ENCODE measurements around the gene CCDC78.
A peak's percentile ranks its signal among the peaks of the same experiment; 100 is the strongest.

The CCDC78 gene

GRCh38 chr16:727291-727977 is 1.2 kb upstream of the CCDC78 start:
- no peaks in the 10 kb centered on the region for H3K9me3 Mint-ChIP-seq
- intact Hi-C loops (cut with micrococcal nuclease) = no loop called here
- no peak overlapping the region for H3K27ac Mint-ChIP-seq
- peak overlapping the region; percentile 64 for H3K4me3 Mint-ChIP-seq
- H3K4me1 Mint-ChIP-seq (ENCODE audit: low read depth) = peaks cover 13% of the 10 kb centered on the region
- peaks cover 31% of the 10 kb centered on the region for H3K27me3 Mint-ChIP-seq
- H3K36me3 Mint-ChIP-seq (ENCODE audit: low read depth) = peaks cover 35% of the 10 kb centered on the region

DNA sequence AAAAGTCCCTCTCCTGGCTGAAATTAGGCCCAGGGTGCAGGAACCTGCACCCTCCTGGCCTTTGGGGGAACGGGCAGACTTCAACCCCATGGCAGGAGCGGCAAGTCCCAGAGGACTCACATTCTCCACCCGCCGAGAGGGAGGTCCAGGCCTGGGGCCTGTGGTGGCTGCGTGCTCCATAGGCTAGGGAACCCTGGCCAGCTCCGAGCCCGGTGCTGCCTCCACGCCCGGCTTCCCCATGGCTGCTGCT is 130 bp downstream of the CCDC78 start:
- intact Hi-C loops (cut with micrococcal nuclease) = no loop called here
- H3K4me1 Mint-ChIP-seq (ENCODE audit: low read depth) = peaks cover 21% of the 10 kb centered on the region
- peak overlapping the region; percentile 73 for H3K4me3 Mint-ChIP-seq
- H3K36me3 Mint-ChIP-seq (ENCODE audit: low read depth) = peaks cover 25% of the 10 kb centered on the region
- H3K27me3 Mint-ChIP-seq = peaks cover 31% of the 10 kb centered on the region
- no peak overlapping the region for H3K27ac Mint-ChIP-seq
- no peaks in the 10 kb centered on the region for H3K9me3 Mint-ChIP-seq

- intact Hi-C loops (cut with micrococcal nuclease) = no loop called here
- Mint-ChIP-seq H3K27ac (no peak overlapping the region), H3K4me3 (no peak overlapping the region), H3K27me3 (peaks cover 31% of the 10 kb centered on the region), H3K9me3 (no peaks in the 10 kb centered on the region), H3K4me1 (ENCODE audit: low read depth) (peaks cover 21% of the 10 kb centered on the region), H3K36me3 (ENCODE audit: low read depth) (peaks cover 25% of the 10 kb centered on the region)
Measured at GRCh38 chr16:725463-726187, 618 bp downstream of the CCDC78 start.

DNA sequence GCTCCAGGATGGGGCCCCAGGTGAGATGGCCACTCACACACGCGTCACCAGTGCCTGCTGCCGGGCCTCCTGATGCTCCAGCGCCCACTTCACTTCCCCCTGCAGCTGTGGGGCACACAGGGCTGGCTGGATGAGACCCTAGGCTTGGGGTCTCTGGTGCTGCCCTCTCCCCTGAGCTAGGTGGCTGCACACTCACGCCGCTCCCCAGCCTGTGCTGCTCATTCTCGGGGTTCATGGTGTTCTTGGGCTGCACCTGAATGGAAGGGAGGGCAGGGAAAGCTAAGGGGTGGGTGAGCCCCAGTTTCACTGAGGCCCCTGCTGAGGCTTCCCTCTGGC is 1.2 kb downstream of the CCDC78 start:
- peaks cover 24% of the 10 kb centered on the region for H3K36me3 Mint-ChIP-seq (ENCODE audit: low read depth)
- peaks cover 27% of the 10 kb centered on the region for H3K4me1 Mint-ChIP-seq (ENCODE audit: low read depth)
- intact Hi-C loops (cut with micrococcal nuclease) = no loop called here
- peaks cover 31% of the 10 kb centered on the region for H3K27me3 Mint-ChIP-seq
- H3K4me3 Mint-ChIP-seq = no peak overlapping the region
- no peaks in the 10 kb centered on the region for H3K9me3 Mint-ChIP-seq
- no peak overlapping the region for H3K27ac Mint-ChIP-seq

DNA sequence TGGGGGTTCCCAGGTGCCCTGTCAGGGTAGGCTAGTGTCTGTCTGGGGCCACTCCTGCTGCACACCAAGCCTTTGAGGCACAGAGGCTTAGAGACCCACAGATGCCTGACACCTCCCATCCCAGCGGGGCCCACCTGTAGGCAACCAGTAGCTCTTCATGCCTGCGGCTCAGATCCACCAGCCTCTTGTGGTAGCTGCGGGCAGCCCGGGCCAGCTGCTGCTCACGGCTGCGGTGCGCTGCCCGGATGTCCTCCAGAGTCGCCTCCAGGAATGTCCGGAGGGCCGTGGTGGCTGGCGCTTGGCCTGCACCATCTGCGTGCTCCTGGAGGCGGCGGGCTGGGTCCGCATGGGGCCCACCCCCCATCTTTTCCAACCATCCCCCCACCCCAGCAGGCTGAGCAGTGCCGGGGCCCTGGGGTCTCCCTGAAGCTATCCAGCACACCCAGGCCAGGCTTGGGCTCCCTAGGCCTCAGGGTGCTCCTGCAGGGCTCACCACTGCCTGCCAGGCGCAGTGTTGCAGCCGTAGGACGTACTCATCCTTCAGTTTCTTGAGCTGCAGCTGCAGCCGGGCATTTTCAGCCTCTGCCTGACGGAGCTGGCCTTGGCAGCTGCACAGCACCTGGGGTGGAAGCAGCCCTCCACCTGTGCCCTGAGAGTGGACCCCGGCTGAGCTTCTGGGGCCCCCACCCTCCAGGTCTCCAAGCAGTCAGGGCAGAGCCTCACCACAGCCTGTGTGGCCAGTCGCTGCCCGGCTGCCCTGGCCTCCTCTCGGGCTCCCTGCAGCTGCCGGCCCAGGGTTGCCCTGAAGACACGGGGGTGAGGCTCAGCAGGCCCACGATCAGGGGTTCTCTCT is 1.8 kb downstream of the CCDC78 start:
- peaks cover 32% of the 10 kb centered on the region for H3K4me1 Mint-ChIP-seq (ENCODE audit: low read depth)
- H3K9me3 Mint-ChIP-seq = no peaks in the 10 kb centered on the region
- no peak overlapping the region for H3K4me3 Mint-ChIP-seq
- peaks cover 18% of the 10 kb centered on the region for H3K36me3 Mint-ChIP-seq (ENCODE audit: low read depth)
- H3K27ac Mint-ChIP-seq = no peak overlapping the region
- peaks cover 30% of the 10 kb centered on the region for H3K27me3 Mint-ChIP-seq
- intact Hi-C loops (cut with micrococcal nuclease) = no loop called here

DNA sequence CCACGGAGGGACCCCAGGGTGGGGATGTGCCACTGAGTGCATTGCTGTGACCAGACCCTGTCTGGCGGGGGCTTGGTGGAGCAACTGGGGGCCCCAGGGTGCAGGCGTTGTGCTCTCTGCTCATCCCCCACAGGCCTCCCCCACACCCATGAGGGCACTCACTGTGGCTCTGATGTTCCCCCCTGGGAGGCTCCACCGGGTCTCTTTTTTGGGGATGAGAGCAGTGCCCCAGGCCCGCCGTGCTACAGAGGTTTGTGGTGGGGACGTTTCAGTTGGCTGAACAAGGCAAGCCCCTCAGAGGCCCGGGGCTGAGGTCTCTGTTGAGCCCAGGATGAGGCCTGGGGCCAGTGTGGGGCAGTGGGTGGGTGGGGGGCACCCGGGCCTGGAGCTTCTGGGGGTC is 2.5 kb downstream of the CCDC78 start:
- Mint-ChIP-seq H3K9me3 (no peaks in the 10 kb centered on the region), H3K36me3 (ENCODE audit: low read depth) (peaks cover 15% of the 10 kb centered on the region), H3K27me3 (peaks cover 34% of the 10 kb centered on the region), H3K27ac (no peak overlapping the region), H3K4me1 (ENCODE audit: low read depth) (peaks cover 39% of the 10 kb centered on the region), H3K4me3 (no peak overlapping the region)
- intact Hi-C loops (cut with micrococcal nuclease) = no loop called here

- Mint-ChIP-seq H3K9me3 (no peaks in the 10 kb centered on the region), H3K27ac (no peak overlapping the region), H3K4me3 (no peak overlapping the region), H3K36me3 (ENCODE audit: low read depth) (peaks cover 15% of the 10 kb centered on the region), H3K4me1 (ENCODE audit: low read depth) (peaks cover 39% of the 10 kb centered on the region), H3K27me3 (peaks cover 37% of the 10 kb centered on the region)
- intact Hi-C loops (cut with micrococcal nuclease) = no loop called here
Measured at GRCh38 chr16:722835-723633, 3.2 kb downstream of the CCDC78 start.

DNA sequence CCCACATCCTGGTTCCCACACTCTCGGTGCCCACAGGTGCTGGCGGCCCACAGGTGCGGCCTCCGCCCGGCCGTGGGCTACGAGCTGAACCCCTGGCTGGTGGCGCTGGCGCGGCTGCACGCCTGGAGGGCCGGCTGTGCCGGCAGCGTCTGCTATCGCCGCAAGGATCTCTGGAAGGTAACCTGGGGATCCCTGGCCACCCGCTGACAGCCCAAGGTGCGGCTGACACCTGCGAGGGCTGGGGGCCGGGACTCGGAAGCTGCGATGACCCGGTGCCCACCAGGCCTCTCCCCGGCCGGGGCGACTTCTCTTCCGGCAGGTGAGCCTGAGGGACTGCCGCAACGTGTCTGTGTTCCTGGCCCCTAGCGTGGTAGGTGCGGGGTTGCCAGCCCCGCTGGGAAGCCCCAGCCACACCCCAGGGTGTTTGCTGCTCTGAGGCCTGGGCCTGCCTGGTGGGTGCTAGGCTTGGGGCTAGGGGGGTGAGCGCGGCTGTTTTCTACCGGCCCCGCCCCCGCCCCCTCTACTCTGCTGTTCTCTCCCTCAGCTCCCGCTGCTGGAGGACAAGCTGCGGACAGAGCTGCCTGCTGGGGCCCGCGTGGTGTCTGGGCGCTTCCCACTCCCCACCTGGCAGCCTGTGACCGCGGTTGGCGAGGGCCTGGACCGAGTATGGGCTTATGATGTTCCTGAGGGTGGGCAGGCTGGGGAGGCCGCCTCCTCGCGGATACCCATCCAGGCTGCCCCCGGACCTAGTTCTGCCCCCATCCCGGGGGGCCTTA is 4.3 kb downstream of the CCDC78 start:
- Mint-ChIP-seq H3K36me3 (ENCODE audit: low read depth) (peaks cover 15% of the 10 kb centered on the region), H3K9me3 (no peaks in the 10 kb centered on the region), H3K4me1 (ENCODE audit: low read depth) (peaks cover 39% of the 10 kb centered on the region), H3K4me3 (peak overlapping the region; percentile 87), H3K27me3 (peaks cover 48% of the 10 kb centered on the region), H3K27ac (peak overlapping the region; percentile 51)
- intact Hi-C loops (cut with micrococcal nuclease) = no loop called here

DNA sequence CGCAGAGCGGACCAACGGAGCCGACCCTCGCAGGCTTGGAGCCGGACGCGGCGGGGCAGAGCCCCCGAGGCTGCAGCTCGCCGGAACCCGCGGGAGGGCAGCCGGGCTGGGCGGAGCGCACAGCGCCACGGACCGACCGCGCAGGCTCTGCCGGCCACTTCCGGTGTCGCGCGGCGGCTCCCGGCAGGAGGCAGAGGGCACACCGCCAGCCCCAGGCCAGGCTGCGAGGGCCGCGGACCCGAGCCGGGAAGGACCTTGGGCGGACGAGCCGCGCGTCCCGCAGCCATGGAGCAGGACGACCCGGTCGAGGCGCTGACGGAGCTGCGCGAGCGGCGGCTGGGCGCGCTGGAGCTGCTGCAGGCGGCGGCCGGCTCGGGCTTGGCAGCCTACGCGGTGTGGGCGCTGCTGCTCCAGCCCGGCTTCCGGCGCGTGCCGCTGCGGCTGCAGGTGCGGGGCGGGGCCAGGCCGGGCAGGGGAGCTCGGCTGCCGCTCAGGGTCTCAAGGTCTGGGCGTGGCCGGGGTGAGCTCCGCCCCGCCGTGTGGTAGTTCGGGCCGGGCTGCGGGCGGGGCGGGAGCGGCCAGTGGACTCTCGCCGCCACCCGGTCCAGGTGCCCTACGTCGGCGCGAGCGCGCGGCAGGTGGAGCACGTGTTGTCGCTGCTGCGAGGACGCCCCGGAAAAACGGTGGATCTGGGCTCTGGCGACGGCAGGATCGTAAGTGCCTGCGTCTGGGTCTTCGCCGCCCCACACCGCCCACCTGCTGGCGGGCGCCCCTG is 5.1 kb downstream of the CCDC78 start, which contains the start of gene ANTKMT:
ANTKMT (plus strand) TSS at position 157 of the 775 bp plus-strand sequence; CDS start at position 286, 129 bp downstream.
- peak within 1 kb of the TSS; percentile 78 for H3K27ac Mint-ChIP-seq
- H3K36me3 Mint-ChIP-seq (ENCODE audit: low read depth) = peaks cover 15% of the 10 kb centered on the region
- peak within 1 kb of the TSS; percentile 87 for H3K4me3 Mint-ChIP-seq
- intact Hi-C loops (cut with micrococcal nuclease) = no loop called here
- H3K9me3 Mint-ChIP-seq = no peaks in the 10 kb centered on the region
- H3K4me1 Mint-ChIP-seq (ENCODE audit: low read depth) = peaks cover 43% of the 10 kb centered on the region
- peaks cover 50% of the 10 kb centered on the region for H3K27me3 Mint-ChIP-seq

GRCh38 chr16:720447-720989 is 5.7 kb downstream of the CCDC78 start:
- no peaks in the 10 kb centered on the region for H3K9me3 Mint-ChIP-seq
- peak overlapping the region; percentile 87 for H3K4me3 Mint-ChIP-seq
- intact Hi-C loops (cut with micrococcal nuclease) = no loop called here
- H3K36me3 Mint-ChIP-seq (ENCODE audit: low read depth) = peaks cover 15% of the 10 kb centered on the region
- peaks cover 49% of the 10 kb centered on the region for H3K27me3 Mint-ChIP-seq
- H3K27ac Mint-ChIP-seq = peak overlapping the region; percentile 78
- H3K4me1 Mint-ChIP-seq (ENCODE audit: low read depth) = peaks cover 49% of the 10 kb centered on the region

DNA sequence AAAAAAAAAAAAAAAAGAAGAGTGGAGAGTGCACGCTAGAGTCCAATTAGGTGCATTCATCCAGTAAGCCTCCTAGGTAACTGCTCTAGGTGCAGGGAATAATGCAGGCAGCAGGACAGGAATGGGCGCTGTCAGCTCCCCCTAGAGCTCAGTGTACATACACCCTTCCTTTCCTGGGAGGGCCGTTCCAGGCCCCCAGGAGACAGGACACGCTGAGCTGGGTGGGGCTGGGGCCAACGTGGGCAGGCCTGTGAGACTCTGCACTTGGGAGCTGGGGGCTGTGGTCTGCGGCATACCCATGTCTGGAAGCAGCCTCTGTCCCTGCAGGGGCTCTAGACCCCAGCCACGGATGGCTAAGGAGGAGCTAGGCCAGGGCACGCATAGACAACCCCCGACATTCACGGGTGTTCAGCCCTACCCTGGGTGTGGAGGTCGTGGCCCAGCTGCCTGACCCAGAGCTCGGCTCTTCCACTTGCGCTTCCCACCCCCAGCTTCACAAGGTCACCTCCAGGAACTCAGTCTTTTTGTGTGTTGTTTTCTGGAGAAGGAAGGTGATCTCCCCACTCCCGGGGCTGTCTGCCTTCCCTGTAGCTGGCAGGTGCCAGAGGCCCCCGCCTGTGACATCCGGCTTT is 6.3 kb downstream of the CCDC78 start:
- Mint-ChIP-seq H3K4me1 (ENCODE audit: low read depth) (peaks cover 45% of the 10 kb centered on the region), H3K4me3 (peak overlapping the region; percentile 87), H3K27ac (peak overlapping the region; percentile 78), H3K9me3 (no peaks in the 10 kb centered on the region), H3K27me3 (peaks cover 43% of the 10 kb centered on the region), H3K36me3 (ENCODE audit: low read depth) (peaks cover 15% of the 10 kb centered on the region)
- intact Hi-C loops (cut with micrococcal nuclease) = no loop called here

DNA sequence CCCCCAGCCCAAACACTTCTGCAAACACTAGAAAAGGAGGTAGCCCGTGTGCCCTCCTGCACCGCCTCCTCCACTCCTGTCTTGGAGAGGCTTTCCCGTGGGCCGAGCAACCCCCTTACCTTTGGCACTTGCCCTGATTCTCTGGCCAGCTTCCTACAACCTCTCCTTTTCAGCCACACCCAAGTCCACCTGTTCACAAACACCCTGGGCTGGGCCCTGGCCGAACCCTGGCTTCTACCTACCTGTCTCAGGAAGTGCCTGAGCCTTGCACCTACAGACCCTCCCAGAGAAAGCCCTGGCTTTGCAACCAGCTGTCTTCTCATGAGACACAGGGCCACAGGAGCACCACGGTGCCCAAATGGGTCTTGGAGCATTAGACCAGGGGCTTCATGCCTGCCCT is 7.3 kb downstream of the CCDC78 start:
- peaks cover 15% of the 10 kb centered on the region for H3K36me3 Mint-ChIP-seq (ENCODE audit: low read depth)
- H3K4me3 Mint-ChIP-seq = no peak overlapping the region
- no peak overlapping the region for H3K27ac Mint-ChIP-seq
- H3K9me3 Mint-ChIP-seq = no peaks in the 10 kb centered on the region
- peaks cover 52% of the 10 kb centered on the region for H3K4me1 Mint-ChIP-seq (ENCODE audit: low read depth)
- intact Hi-C loops (cut with micrococcal nuclease) = no loop called here
- peaks cover 50% of the 10 kb centered on the region for H3K27me3 Mint-ChIP-seq

Measured in dendritic cell treated with granulocyte-macrophage colony-stimulating factor and Interleukin-4, amounts not matched to agents 40 ng/mL and 50 ng/mL, for 4 days (primary cell).